ENCODE measurements around the gene IKZF4.

- TF ChIP-seq CTCF (IDR thresholded peaks at IDR 0.05) (no peak), EZH2 (IDR thresholded peaks at IDR 0.05; ENCODE audit: borderline replicate concordance, insufficient read depth, low read depth, low read length, poor library complexity, severe bottlenecking) (no peak)
Observed at GRCh38 chr12:55972911-55973598, 47.8 kb upstream of the IKZF4 start.
